GM12891 (cell line): ENCODE results near the gene EFCAB12.

ENCODE experiments used
- POLR2A ChIP-seq: IDR thresholded peaks from 2 replicates; pipeline ENCODE4 v1.6.1; 2011; ENCODE audit warnings: low read depth, low read length, control low read depth
- POLR2AphosphoS5 ChIP-seq: IDR thresholded peaks from 2 replicates; pipeline ENCODE4 v1.6.1; 2011; ENCODE audit warnings: low read depth, low read length, control low read depth

DNA sequence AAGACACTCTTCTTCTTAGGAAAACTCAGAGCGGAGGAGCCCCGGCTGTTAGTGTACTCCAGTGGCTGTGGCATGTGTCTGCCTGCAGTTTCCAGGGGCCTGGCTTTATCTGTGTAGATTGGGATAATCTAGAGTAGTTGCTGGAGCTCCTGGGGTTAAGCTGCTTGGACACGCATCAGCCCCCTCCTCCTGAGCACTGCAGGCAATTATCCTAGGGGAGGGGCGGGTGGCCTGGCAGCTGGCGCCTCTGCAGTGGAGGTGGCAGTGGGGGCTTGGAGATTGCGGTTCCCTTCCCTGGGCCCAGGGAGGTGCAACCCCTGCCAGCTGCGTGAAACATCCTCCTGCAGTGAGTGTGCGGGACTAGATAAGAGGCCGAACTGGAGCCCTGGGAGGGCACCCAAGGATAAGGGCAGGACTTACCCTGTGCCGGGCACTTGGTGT is 68.2 kb downstream of the EFCAB12 start:
- TF ChIP-seq POLR2AphosphoS5 (no peak), POLR2A (no peak)
